MM.1S (cell line): ENCODE data around the gene SSH3.

Experiments used
- DNase-seq: peaks from one replicate; pipeline ENCODE4 v3.0.0-alpha.2; 2015
- H2AFZ ChIP-seq: fragments of 300-600 bp; sonication (generic); 2 replicates; pipeline ENCODE4 v1.6.0; 2016; ENCODE audit warnings: antibody characterized with exemption, low read length
- H3F3A ChIP-seq: fragments of 300-600 bp; sonication (generic); 2 replicates; pipeline ENCODE4 v1.6.1; 2016; ENCODE audit warnings: mild to moderate bottlenecking, antibody characterized with exemption, low read length, moderate library complexity, mixed read lengths; ENCODE audit not compliant: insufficient read depth
- H3K27ac ChIP-seq: fragments of 300-600 bp; sonication (generic); 2 replicates; pipeline ENCODE4 v1.5.1; 2016; ENCODE audit warnings: mild to moderate bottlenecking, low read length
- H3K27me3 ChIP-seq: fragments of 300-600 bp; sonication (generic); replicated peaks from 2 replicates; pipeline ENCODE4 v1.6.0; 2016; ENCODE audit warnings: low read length; ENCODE audit not compliant: insufficient read depth
- H3K36me3 ChIP-seq: fragments of 300-600 bp; sonication (generic); replicated peaks from 2 replicates; pipeline ENCODE4 v1.6.1; 2016; ENCODE audit warnings: mild to moderate bottlenecking, low read length, mixed read lengths; ENCODE audit not compliant: insufficient read depth
- H3K4me1 ChIP-seq: fragments of 300-600 bp; sonication (generic); 2 replicates; pipeline ENCODE4 v1.6.1; 2016; ENCODE audit warnings: low read length, mixed read lengths
- H3K4me2 ChIP-seq: fragments of 300-600 bp; sonication (generic); 2 replicates; pipeline ENCODE4 v1.6.0; 2016; ENCODE audit warnings: low read depth, low read length
- H3K4me3 ChIP-seq: fragments of 300-600 bp; sonication (generic); 2 replicates; pipeline ENCODE4 v1.5.1; 2016; ENCODE audit warnings: low read length, mixed read lengths
- H3K79me2 ChIP-seq: fragments of 300-600 bp; sonication (generic); 2 replicates; pipeline ENCODE4 v1.6.1; 2016; ENCODE audit warnings: mixed run types, low read length, mixed read lengths
- H3K9ac ChIP-seq: fragments of 300-600 bp; sonication (generic); 2 replicates; pipeline ENCODE4 v1.6.1; 2016; ENCODE audit warnings: low read length, mixed read lengths
- H3K9me2 ChIP-seq: fragments of 300-600 bp; sonication (generic); replicated peaks from 2 replicates; pipeline ENCODE4 v1.6.1; 2016; ENCODE audit warnings: mild to moderate bottlenecking, low read length, mixed read lengths; ENCODE audit not compliant: insufficient read depth
- H3K9me3 ChIP-seq: fragments of 300-600 bp; sonication (generic); replicated peaks from 2 replicates; pipeline ENCODE4 v1.6.1; 2016; ENCODE audit warnings: mild to moderate bottlenecking, low read length, mixed read lengths; ENCODE audit not compliant: insufficient read depth
- H4K20me1 ChIP-seq: fragments of 300-600 bp; sonication (generic); 2 replicates; pipeline ENCODE4 v1.6.1; 2016; ENCODE audit warnings: mild to moderate bottlenecking, low read length, moderate library complexity, mixed read lengths; ENCODE audit not compliant: insufficient read depth
- CTCF ChIP-seq: fragments of 300-600 bp; sonication (generic); IDR thresholded peaks from 2 replicates; pipeline ENCODE4 v1.5.1; 2016; ENCODE audit warnings: antibody characterized with exemption, low read length, mixed read lengths
- EZH2 ChIP-seq: fragments of 300-600 bp; sonication (generic); optimal IDR thresholded peaks from 2 replicates; pipeline ENCODE3; 2017; ENCODE audit warnings: low read depth, mild to moderate bottlenecking, antibody characterized with exemption, low read length, mixed read lengths
- EZH2phosphoT487 ChIP-seq: fragments of 300-600 bp; sonication (generic); IDR thresholded peaks from 2 replicates; pipeline ENCODE4 v1.6.1; 2018; ENCODE audit warnings: antibody characterized with exemption, low read length

SSH3 gene

DNA sequence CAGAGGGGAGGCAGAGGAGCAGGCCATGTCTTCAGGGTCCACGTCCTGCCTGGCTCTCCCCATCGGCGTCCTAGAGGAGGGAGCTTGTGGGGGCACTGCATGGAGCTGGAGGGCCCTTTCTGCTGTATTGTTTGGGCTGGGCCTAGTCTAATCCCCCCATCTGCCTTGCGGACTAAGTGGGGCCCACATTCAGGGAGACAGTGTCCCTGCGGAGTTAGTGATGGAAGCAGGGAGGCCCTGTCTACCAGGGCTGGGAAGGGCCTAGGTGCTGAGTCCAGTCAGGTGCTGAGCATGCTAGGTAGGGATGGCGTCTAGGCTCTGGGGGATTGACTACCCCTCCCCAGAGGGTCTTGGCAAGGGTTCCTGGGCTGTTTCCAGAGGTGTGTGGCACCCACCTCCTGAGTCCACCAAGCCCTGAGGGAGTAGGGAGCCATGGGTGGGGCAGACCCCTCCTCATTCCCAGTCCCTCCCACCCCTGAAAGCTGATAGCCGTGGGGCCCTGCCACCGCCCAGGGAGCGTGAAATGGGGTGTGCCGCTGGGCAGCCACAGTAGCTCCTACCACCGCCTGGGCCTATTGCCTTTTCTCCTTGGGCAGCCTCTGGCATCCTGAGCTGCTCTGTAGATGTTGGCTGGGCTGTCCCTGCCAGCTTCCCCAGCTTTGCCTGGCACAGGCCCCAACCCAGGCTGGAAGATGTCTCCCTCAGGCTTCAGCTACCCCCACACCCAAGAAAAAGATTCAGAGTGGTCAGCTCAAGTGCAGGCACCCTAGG lies 51.9 kb downstream of the SSH3 start:
- H3K36me3 ChIP-seq: no peaks in the 10 kb centered on the region
- H3K9me2 ChIP-seq: no peaks in the 10 kb centered on the region
- peaks cover 26% of the 10 kb centered on the region for H3F3A ChIP-seq
- H3K27ac ChIP-seq: no peak overlapping the region; the same call in 1 of the 2 replicates
- H3K9me3 ChIP-seq: no peaks in the 10 kb centered on the region
- H4K20me1 ChIP-seq: no peaks in the 10 kb centered on the region
- H3K4me3 ChIP-seq: no peak overlapping the region
- H3K4me2 ChIP-seq: no peak overlapping the region
- TF ChIP-seq EZH2phosphoT487 (no peak), EZH2 (no peak), CTCF (no peak)
- H2AFZ ChIP-seq: no peak overlapping the region
- no peaks in the 10 kb centered on the region for H3K27me3 ChIP-seq
- DNase-seq: no peak
- peaks cover 28% of the 10 kb centered on the region for H3K4me1 ChIP-seq
- peaks cover 8% of the 10 kb centered on the region; the same call in 1 of the 2 replicates for H3K79me2 ChIP-seq
- no peak overlapping the region for H3K9ac ChIP-seq

DNA sequence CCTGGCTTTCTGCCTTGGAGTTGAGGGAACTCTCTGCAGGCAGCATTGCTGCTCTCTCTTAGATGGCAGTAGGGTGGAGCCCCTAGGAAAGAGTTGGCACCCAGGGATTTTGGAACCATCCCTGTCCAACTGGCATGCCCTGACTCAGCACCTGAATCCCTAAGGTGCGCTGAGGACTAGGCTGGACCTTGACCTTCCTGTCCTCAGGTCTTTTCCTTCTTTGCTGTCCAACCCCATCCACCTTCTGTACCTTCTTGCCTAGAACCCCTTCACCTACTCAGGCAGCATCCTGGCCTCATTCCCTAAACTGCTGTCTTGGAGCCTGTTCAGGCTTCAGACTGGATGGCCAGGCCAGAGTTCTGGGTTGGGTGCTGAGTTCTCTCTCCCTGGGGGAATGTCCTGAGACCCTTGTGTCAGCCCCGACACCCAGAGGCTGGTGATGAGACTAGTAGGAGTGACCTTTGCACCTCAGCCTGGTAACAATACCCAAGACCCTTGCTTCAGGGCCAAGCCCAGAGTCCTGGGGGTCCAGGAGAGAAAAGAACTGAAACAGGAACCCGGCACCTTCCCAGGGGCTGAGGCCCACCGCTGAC lies 52.6 kb downstream of the SSH3 start:
- H3K27ac ChIP-seq: no peak overlapping the region

GRCh38 chr11:67356387-67356863 lies 53.1 kb downstream of the SSH3 start:
- Histone ChIP-seq H3K4me3 (peak overlapping the region; percentile 44), H3K4me2 (peak overlapping the region; percentile 63; the same call in 1 of the 2 replicates), H3K79me2 (peaks cover 7% of the 10 kb centered on the region; the same call in 1 of the 2 replicates), H3K36me3 (no peaks in the 10 kb centered on the region), H3K27me3 (no peaks in the 10 kb centered on the region), H3K9me2 (no peaks in the 10 kb centered on the region), H3K9me3 (no peaks in the 10 kb centered on the region), H4K20me1 (no peaks in the 10 kb centered on the region), H3F3A (peaks cover 25% of the 10 kb centered on the region), H3K9ac (peak overlapping the region; percentile 58; the same call in 1 of the 2 replicates), H3K4me1 (peaks cover 25% of the 10 kb centered on the region), H3K27ac (no peak overlapping the region), H2AFZ (peak overlapping the region; percentile 68)
- DNase-seq: no peak
- TF ChIP-seq EZH2 (no peak), CTCF (no peak), EZH2phosphoT487 (no peak)

More for the DNA sequence above, 52.6 kb downstream of the SSH3 start:
- H4K20me1 ChIP-seq: no peaks in the 10 kb centered on the region
- no peak for DNase-seq
- H3K4me1 ChIP-seq: peaks cover 27% of the 10 kb centered on the region
- TF ChIP-seq EZH2 (no peak), EZH2phosphoT487 (no peak), CTCF (no peak)
- H3K9me2 ChIP-seq: no peaks in the 10 kb centered on the region
- peak overlapping the region; percentile 63; the same call in 1 of the 2 replicates for H3K4me2 ChIP-seq
- peaks cover 8% of the 10 kb centered on the region; the same call in 1 of the 2 replicates for H3K79me2 ChIP-seq
- no peaks in the 10 kb centered on the region for H3K27me3 ChIP-seq
- peak overlapping the region; percentile 44; the same call in 1 of the 2 replicates for H3K4me3 ChIP-seq
- H2AFZ ChIP-seq: peak overlapping the region; percentile 68
- H3K36me3 ChIP-seq: no peaks in the 10 kb centered on the region
- peaks cover 26% of the 10 kb centered on the region for H3F3A ChIP-seq
- peak overlapping the region; percentile 58; the same call in 1 of the 2 replicates for H3K9ac ChIP-seq
- no peaks in the 10 kb centered on the region for H3K9me3 ChIP-seq
